Measurements from ENCODE around the gene PLXNA4.

DNA sequence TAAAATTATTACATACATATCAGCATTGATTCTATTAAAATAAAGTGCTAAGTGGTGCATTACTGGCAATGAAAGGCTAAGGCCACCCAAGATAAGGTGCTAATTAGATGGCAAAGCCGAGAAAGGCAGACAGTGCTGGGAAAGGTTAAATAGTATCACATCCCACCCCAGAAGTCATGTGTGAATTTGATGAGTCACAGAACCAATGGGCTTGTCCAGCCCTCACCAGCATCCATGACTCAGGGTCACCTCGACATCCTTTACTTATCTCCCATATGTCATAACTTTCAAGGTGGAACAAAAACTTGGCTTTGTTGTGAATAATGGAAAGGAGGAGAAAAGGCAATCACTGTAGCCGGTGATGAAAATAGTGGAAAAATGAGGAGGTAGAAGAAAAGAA is 459.1 kb downstream of the PLXNA4 start:
- TF ChIP-seq, protein P1, sequence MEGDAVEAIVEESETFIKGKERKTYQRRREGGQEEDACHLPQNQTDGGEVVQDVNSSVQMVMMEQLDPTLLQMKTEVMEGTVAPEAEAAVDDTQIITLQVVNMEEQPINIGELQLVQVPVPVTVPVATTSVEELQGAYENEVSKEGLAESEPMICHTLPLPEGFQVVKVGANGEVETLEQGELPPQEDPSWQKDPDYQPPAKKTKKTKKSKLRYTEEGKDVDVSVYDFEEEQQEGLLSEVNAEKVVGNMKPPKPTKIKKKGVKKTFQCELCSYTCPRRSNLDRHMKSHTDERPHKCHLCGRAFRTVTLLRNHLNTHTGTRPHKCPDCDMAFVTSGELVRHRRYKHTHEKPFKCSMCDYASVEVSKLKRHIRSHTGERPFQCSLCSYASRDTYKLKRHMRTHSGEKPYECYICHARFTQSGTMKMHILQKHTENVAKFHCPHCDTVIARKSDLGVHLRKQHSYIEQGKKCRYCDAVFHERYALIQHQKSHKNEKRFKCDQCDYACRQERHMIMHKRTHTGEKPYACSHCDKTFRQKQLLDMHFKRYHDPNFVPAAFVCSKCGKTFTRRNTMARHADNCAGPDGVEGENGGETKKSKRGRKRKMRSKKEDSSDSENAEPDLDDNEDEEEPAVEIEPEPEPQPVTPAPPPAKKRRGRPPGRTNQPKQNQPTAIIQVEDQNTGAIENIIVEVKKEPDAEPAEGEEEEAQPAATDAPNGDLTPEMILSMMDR (IDR thresholded peaks at IDR 0.05) = no peak
- TF ChIP-seq POLR2AphosphoS5 (IDR thresholded peaks at IDR 0.05) (no peak), EP300 (IDR thresholded peaks at IDR 0.05; ENCODE audit: low read depth) (no peak)
